ENCODE measurements around the gene TMEM106C.

- TF ChIP-seq CTCF (IDR thresholded peaks at IDR 0.05) (no peak), POLR2A (IDR thresholded peaks at IDR 0.05) (no peak)
Measured at GRCh38 chr12:47944685-47945340, 18.6 kb upstream of the TMEM106C start.

Measured in adrenal gland (tissue), 5 donors.